Activated gamma-delta T cell treated with anti-CD3 and anti-CD28 coated beads, Interleukin-2, amount 50 U/mL, for 16 hours (primary cell): ENCODE data around the gene KASH5.
A peak's percentile ranks its signal among the peaks of the same experiment; 100 is the strongest.
"Not testable (repeated sequence)": the region's sequence is repeated elsewhere in the genome, so short reads cannot be mapped to it uniquely, and the experiment has no call there.

Source experiments
- DNase-seq: peaks from one replicate; pipeline ENCODE4 v3.0.0-alpha.2; 2020; ENCODE audit warnings: low read depth

KASH5 gene

DNA sequence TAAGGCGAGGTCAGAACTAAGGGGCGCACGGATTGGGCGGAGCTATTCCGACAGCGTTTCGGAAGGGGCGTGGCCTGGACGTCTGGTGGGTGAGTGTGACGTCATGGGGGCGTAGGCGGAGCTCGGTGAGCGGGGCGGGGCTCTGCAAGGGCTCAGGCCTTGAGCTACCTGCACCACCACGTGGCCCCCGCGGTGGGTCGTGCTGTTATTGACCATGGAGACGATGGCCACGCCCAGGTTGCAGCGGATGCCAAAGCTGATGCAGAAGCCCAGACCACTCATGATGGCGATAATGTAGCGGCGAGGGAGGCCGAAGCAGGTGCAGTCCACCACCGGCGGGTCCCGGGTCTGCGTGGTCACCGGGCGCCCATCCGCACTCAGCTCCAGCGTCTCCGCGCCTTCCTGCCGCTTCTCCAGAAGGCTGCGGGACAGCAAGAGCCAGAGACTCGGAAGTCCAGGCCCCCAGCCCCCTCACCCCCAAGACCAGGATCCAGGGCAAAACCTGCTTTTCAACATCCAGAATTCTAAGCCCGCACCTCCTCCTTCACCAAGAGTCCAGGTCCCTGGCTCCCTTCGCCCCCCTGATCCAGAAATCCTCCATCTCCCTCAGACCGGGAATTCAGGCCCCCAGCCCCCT lies 48.5 kb downstream of the KASH5 start:
- no peak for DNase-seq

DNA sequence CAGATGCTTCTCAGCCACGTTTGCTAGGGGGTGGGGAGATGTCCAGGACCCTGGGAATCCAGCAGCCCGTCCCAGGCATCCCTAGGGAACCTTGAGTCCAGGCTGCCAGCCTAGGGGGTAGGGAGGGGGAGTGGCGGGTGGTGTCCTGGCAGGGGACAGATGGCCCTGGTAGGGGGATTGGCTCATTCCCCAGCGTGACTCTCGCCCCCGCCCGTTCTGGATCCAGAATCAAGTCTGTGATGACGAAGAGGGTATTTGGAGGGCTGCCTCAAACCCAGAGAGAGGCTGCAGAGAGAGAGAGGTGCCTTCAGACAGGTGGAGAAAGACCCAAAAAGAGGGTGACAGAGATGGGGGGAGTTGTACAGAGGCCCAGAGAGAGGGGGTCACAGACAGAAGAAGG lies 49.2 kb downstream of the KASH5 start:
- DNase-seq: no peak

DNA sequence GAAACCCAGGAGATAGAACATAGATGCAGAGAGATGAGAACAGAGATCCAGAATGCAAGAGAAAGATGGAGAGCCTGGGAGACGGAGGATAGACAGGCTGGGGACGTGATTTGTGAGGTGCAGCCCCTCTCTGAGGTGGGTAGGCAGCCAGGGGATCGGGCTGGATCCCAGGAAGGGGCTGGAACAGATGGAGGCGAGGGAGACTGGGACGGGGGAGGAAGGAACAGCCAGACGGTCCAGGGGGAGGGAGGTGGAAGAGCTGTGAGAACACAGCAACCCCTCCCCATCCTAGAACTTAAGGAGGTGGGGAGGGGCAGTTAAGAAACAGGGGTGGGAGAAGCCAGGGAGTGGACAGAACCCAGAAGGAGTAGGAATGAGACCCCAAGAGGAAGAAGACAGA lies 50.2 kb downstream of the KASH5 start:
- DNase-seq: no peak

DNA sequence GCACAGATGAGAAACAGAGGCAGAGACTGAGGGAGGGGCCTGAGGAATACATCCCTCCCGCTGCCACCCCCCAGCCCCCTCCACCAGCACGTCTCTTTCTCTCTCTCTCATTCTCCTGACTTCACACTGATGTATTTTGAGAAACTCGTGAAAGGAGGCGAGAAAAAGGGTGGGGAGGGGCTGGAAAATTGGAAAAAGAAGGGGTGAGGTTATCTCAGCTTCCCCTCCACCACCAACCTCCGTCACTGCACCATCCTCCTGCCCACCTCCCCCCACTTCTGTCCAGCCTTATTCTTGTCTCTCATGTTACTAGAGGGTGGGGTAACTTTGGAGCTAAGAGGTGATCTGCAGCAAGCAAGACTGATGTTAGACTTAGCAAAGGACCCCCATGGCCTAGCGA lies 51.8 kb downstream of the KASH5 start:
- DNase-seq: no peak

DNA sequence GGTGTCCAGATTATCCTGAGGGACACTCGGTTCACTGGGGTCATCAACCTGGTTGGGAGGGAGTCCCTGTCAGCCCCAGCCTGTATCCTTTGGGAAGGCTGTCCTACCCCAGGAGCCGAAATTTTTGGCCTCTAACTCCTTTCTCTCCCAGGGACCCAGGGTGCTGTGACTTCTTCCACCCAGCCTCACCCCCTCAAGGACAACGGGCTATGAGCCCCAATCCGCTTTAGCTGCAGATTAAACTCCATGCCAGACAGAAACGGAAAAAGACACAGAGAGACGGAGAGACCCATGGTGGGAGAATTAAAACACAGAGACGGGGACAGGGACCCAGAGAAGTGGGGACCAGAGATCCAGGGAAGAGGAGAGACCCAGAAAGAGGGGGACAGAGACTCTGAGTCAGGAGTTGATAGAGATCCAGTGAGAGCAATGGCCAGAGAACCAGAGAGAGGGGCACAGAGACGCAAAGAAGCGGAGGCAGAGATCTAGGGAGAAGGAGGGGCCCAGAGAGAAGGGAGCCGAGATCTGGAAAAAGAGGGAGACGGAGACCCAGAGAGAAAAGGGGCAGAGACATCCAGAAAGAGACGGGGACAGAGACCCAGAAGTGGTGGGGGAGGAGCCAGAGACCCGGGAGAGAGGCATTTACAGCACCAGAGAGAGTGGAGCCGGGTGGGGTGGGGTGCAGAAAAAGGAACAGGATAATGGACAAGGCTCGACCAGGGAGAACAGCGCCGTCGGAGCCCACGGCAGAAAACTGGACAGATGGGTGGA lies 52.6 kb downstream of the KASH5 start:
- no peak for DNase-seq

DNA sequence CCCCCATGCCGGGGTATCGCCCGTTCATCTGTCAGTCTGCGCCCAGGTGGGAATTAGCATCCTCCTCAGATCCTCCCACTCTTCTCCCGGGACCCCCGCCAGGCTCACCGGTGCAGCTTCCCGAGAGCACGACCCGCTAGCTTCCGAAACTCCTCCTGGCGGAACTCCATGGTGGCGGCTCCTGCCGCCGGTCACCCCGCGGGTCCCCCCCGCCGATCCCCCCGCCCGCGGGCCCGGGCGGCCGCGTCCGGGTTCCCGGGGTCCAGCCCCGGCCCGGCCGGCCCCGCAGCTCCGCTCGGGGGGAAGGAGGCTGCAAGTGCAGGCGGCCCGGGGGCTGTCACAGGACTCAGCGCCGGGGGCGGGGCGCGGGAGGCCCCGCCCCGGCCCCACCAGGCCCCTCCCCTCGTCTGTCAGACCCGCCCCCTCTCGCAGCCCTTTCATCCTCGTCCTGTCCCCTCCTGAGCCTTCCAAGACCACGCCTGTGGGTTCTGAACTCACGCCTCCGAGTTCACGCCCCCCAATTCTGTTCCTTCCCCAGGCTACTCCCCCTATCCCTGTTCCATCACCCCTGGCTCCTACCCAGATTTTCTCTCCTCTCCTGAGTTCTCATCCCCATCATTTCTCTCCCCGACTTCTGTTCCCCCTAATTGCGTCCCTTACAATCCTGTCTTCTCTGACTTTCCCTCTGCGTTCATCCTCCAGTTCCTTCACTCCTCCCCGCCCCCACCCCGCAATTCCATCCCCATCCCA lies 53.3 kb downstream of the KASH5 start, which contains the start of gene SLC17A7:
TSS of gene SLC17A7 (minus strand) at position 318 of the 750 bp plus-strand sequence. CDS start at position 170, 148 bp downstream.
- DNase-seq: no peak

DNA sequence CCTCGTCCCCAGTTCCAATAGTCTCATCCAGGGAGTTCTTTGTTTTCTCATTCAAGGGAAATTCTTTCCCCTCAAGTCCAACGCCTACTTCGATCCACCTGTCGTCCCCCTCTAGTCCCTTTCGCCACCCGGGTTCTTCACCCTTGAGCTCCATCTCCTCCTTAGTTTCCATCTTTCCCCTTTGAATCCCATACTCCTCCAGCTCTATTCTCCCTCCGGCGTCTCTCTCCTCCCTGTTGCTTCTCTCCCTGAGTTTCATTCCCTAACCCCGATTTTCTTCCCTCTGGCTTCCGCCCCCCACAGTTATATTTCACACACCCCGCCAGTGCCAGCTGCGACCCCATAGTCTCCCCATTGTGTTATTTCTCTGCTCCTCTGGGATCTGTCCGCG lies 53.9 kb downstream of the KASH5 start:
- DNase-seq: no peak

DNA sequence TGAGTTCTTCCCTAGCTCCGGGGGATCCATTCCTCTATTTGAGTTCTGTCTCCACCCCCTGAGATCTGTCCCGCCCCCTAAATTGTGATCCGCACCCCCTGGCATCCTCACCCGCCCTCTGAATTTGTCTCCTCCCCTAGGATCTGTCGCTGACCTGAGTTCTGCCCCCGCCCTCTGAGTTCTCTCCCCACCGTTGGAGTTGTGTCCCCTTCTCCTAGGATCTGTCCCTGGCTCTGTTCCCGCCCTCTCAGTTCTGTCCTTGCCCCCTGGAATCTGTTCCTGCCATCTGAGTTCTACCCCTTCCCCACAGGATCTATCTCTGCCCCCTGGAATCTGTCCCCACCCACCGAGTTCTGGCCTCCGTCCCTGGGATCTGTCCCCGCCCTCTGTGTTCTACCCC lies 54.3 kb downstream of the KASH5 start:
- no peak for DNase-seq

DNA sequence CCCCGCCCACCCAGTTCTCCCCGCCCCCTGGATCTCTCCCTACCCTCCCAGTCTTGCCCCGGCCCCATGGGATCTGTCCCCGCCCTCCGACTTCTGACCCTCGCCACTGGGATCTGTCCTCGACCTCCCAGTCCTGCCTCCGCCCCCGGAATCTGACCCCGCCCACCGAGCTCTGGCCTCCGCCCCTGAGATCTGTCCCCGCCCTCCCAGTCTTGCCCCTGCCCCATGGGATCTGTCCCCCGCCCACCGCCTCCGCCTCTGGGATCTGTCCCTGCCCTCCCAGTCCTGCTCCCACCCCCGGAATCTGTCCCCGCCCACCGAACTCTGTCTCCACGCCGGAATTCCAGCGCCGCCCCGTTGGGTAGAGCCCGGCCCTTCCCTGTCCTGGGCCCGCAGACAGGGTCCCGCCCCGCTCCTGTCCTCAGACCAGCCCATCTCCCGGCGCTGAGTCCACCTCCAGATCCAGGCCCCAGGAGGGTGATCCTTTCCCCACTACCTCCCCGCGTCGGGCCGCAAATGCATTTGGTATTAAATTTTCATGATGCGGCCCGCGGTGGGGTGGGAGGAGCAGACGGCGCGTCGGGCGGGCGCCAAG lies 54.8 kb downstream of the KASH5 start:
- no peak for DNase-seq

DNA sequence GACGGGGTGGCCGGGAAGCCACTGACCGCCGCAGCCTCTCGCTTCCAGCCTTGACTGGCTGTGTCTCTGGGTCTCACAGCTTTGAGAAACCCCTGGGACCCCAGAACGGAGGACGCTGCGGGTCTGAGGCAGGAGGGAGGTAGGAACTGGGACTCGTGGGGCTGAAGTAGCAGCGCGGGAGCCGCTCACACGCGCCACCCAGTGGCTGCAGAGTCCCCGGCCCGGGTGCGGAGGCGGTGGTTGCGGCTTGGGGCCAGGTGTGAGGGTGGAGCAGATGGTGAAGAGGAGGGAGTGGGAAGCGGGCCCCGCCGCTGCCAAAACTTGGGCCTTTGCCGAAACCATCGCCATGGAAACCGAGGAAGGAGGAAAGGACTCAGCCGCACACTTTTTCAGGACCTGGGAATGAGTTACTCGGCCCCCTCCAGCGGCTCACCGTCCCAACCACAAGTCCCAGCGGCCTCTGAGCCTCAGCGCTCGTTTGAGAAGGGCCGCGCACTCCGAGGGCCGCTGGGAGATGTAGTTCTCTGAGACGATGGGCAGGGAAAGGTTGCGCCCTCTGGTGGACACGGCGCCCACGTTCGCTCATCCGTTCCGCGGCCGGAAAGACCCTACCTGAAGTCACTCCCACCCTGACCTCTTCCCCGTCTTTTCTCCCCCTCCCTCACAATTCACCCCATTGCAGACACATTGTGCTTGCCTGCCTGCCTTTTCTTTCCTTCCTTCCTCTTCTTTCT lies 55.5 kb downstream of the KASH5 start:
- DNase-seq: peak; percentile 93

DNA sequence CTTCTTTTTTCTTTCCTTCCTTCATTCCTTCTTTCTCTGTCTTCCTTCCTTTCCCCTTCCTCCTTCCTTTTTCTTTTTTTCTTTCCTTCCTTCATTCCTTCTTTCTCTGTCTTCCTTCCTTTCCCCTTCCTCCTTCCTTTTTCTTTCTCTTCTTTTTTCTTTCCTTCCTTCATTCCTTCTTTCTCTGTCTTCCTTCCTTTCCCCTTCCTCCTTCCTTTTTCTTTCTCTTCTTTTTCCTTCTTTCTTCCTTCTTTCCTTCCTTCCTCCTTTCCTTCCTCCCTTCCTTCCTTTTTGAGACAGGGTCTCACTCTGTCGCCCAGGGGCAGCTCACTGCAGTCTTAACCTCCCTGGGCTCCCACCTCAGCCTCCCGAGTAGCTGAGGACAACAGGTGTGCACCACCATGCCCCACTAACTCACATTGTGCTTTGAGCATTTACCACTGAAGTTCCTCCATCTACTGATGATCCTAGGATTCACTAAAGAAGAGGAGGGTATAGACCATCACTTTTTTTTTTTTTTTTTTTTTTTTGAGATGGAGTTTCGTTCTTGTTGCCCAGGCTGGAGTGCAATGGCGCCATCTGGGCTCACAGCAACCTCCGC lies 56.2 kb downstream of the KASH5 start:
- DNase-seq: not testable (repeated sequence)

DNA sequence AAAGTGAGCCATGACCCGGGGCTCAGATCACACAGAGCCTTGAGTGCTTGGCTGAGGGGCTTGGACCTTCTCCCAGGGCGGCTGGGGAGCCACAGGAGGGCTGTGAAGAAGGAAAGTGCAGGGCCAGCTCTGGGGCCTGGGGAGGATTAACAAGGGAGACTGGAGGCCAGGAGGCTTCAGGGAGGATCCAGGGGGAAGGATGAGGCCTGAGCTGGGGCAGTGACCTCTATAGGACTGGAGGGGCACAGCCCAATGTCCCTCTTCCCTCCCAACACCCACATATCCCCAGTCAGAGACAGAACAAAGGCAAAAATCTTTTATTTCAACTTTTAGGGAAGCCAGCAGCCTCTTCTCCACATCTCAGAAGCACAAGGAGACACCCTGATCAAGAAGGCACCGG lies 57.9 kb downstream of the KASH5 start:
- DNase-seq: no peak

DNA sequence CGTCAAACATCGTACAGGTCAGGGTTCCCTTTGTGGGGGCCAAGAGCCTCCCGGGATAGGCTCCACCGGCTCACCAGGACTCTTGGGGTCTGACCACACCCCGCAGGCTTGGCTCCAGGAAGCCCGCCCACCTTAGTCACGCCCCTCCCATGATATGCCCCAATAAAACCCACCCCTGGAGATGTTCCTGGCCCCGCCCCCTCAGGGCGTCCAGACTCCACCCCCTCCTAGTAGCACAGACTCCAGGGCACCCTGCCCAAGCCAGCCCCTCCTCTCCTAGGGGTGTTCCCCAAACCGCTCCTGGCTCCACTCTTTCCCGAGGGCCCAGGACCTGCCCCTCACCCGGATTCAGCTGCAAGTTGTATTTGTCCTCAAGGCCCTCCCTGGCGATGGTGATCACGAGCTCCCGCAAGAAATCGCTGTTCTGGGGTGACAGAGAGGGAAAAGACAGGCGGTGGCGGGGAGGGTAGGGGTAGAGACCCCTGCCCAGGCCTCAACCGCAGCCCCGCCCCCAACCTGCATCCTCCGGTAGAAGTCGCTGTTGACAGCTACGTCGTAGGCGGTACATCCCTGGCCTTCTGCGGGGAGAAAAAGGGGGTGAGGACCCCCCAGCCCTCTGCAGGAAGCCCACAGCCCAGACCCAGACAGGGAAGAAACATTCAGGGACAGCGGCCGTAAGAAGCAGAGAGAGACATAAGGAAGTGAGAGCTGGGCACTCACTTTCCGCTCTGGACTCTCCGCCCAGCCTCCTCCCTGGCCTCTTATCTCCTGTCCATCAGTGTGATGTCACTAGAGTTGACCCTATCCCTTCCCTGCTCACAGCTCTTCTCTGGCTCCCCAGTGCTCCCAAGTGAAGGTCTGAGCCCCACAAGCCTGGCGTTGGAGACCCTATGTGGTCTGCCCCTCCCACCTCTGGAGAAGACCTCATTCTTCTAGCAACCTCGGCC lies 59.7 kb downstream of the KASH5 start:
- DNase-seq: no peak

DNA sequence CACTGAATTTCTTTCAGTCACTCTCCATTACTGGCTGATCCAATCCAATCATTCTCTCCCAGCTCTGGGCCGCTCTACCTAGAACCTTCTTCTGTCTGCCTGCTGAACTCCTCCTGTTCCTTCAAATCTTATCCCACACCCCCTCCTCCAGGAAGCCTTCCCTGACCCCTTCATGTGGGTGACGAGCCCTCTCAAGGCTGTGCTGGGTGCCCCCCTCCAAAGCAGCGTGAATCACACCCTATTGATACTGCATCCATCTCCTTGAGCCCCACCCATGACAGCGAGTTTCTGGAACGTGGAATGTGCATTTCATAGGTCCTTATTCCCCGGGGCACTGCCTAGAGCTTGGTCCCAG lies 60.4 kb downstream of the KASH5 start:
- DNase-seq: no peak

DNA sequence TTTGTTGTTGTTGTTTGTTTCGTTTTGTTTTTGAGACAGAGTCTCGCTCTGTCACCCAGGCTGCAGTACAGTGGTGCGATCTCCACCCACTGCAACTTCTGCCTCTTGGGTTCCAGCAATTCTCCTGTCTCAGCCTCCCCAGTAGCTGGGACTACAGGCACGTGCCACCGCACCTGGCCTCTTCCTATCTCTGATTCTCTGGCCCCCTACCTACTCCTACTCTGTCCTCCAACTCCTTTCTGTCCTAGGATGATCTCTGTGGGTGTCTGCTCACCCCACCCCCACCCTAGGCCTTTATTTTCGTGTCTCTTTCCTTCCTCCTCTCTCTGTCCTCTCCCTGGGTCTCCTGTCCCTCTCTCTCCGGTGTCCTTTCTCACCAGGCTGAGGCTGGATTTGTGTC lies 62.4 kb downstream of the KASH5 start:
- no peak for DNase-seq

DNA sequence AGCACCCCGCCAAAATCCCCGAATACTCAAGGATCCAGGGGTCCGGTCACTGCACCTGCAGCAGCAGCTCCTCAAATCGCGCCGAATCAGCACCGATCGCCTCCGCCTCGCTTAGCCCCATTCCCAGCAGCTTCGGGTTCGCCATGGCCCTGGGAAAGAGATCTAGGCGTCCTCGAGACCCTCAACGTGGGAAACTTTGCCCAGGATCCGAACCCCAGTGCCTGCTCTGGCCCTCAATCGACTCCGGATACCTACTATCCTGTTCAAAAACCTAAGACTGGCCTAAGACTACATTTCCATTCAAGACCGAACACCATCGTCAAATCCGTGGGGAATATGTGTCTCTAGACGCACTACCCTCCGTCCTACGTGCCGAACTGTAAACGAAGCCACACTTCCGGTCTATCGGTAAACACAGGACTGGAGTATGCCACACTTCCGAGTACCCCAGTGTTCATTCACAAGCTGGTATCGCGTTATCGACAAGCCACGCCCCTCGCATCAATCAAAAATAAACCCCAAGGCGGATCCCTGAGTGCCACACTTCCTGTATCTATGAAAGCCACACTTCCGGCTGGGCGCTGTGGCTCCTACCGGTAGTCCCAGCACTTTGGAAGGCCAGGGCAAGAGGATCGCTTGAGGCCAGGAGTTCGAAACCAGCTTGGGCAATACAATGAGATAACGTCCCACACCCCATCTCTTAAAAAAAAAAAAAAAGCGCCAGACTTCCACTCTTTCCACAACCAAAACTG lies 63.6 kb downstream of the KASH5 start, which contains the start of gene PIH1D1:
TSS of gene PIH1D1 (minus strand) at position 385 of the 752 bp plus-strand sequence. CDS start at position 145, 240 bp downstream.
- DNase-seq: peak; percentile 92

DNA sequence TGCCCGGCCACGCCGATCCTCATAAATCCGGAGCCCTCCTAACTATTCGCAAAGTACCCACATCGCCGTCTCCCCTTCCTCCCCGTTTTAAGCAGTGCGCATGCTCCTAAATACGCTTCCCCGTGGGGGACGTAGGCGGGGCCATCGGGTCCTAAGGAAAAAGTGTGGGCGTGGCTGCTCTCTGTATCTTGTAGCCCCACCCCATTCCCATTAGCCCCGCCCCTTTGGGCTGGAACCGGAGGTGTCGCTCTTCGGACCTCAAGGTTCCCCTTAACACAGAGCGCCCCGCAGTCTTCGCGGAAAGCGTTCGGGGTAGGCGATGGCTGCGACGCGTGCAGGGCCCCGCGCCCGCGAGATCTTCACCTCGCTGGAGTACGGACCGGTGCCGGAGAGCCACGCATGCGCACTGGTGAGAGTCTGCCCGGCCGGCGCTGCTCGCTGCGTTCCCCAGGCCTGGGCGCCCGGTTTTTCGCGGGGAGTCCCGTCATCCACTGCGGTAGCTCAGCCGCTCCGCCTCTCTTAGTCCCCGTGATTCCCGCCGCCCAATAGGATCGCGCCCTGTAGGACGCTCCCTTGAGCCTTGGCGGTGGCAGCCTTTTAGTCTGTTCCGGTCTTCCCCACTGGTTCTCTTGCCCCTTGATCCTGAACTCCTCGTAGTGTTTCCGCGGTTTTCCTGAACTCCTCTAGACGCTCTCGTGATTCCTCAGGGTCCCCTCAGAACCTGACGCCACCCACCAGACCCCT lies 65.1 kb downstream of the KASH5 start, which contains the start of gene ALDH16A1:
TSS of gene ALDH16A1 (plus strand) at position 213 of the 744 bp plus-strand sequence. CDS start at position 320, 107 bp downstream.
- peak; percentile 97 for DNase-seq

DNA sequence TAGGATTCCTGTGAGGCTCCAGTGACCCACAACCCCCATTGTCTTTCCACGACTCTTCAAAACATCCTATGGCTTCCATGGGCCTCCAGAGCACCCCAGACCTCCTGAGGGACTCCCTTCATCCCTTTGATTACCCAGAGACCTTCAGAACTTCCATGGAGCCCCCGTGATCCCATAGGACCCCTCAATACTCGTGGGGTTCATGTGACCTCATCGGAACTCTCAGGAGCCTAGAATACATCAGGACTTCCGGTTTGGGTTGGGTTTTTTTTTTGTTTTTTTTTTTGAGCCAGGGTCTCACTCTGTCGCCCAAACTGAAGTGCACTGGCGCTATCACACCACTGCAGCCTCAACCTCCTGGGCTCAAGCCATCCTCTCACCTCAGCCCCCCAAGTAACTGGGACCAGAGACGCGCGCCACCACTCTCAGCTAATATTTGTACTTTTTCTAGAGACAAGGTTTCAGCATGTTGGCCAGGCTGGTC lies 65.8 kb downstream of the KASH5 start:
- DNase-seq: no peak
